OCI-M1 (cell line): ENCODE measurements around the gene NKIRAS1.
"Not testable (repeated sequence)": the region's sequence is repeated elsewhere in the genome, so short reads cannot be mapped to it uniquely, and the experiment has no call there.

ENCODE experiments used
- DNase-seq: peaks from one replicate; lab custom pipeline; 2025; lab: John Stamatoyannopoulos, UW

Gene NKIRAS1

DNA sequence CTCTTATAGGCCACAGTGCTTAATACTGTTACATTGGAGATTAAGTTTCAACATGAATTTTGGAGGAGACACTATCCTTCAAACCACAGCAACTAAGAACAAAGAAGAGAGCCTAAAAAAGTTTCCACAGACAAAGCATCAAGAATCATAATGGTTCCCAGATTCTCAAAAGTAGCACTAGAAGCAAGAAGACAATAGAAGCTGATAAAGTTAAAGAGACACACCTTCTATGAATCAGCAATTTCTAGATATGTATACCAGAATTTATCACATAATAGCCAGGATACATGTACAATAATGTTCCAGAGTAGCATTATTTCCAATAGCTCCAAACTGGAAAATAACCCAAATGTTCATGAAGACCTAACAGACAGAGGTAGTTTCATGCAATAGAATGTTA lies 12.2 kb downstream of the NKIRAS1 start:
- DNase-seq: peak; percentile 56

DNA sequence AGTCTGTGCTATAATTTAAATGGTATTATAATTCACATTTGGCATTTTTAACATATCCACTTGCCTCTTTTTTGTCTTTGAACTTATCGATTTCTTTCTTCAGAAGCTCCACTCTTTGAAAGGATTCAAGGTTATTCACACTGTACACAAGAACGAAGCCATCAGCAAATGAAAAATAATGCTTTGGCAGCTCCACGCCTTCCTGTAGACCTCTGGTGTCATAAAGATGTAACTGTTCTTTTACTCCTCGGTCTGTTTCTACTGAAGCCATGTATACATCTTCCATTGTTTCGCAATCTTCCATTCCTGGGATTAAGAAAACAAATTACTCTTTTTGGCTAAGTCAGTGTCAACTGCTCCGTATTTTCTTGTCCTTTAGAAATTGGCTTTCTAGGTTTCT lies 16.0 kb downstream of the NKIRAS1 start:
- DNase-seq: no peak

- no peak for DNase-seq
Measured at GRCh38 chr3:23895181-23895580, 21.6 kb downstream of the NKIRAS1 start.

- DNase-seq: no peak
Measured at GRCh38 chr3:23894254-23895061, 22.3 kb downstream of the NKIRAS1 start.

DNA sequence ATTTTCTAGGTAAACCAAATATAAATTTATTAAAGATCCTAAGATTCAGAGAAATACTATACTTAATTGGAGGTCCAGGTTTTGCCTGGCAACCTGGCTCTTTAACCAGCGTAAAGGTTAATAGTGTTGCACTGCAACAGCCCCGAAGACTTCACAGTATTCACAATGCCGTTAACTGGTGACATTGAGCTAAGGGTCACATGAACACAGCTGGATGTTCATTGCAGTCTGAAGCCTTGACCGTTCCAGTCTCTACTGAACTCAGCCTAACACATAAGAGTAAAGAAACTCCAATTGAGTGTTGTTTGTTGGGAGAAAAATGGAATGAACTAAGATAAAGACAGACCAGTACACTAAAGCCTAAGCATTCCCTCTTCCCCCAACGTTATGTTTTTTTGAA lies 26.8 kb downstream of the NKIRAS1 start:
- no peak for DNase-seq

GRCh38 chr3:23889386-23889785 lies 27.4 kb downstream of the NKIRAS1 start:
- no peak for DNase-seq

DNA sequence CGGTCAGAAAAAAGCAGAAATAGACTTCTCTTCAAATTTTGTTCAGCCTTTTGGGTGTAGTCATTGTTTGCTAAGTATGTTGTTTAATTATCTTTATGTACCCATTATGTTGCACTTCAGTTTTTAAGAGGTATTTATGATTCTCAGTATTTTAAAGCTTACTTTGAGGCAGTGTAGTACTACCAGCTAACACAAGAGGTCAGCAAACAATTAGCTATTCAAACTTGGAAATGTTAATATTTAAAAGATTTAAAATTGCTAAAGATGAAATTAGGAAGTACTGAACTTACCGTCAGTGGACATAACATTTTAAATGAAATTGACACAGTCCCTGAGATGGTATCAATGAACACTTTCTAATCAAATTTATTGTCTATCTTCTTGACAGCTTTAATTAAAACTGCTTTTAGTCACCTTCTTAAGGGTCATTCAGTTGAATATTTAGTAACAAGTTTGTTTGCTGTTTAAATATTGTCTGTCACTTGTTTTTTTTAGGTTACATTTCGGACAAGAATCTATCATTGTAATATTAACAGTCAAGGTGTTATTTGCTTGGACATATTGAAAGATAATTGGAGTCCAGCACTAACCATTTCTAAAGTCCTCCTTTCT lies 28.1 kb downstream of the NKIRAS1 start:
- peak; percentile 72 for DNase-seq

DNA sequence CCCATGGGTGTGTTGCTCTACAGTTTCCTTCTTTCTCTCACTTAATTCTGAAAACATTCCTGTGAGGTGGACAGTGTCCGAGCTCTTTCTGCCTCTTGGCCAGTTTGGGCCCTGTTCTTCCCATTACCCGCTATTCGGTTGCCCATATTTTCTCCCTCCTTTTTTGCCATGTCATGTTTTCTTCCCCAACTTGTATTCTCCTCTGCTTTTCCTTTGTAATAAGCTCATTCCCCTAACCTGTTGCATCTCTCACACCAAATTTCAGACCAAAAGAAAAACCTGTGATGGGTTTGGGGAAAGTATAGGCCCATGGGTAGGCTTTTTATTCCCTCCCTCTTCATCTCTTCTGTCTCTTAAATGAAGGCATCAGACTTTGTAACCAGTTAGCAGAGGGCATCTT lies 30.5 kb downstream of the NKIRAS1 start:
- no peak for DNase-seq

DNA sequence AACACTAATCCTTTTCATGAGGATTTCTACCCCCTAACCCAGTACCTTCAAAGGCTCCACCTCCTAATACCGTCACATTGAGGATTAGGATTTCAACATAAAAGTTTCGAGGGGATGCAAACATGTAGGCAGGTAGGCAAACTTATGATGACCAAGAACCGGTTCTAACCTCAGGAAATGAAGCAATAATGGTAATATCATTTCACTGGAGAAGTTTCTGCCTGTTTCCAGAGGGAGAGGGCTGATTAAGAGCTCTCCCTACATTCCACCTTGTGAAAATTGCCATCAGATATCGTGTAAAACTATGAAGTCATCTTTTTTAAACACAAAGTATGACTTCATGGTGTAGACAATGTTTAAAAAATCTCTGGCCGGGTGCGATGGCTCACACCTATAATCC lies 31.6 kb downstream of the NKIRAS1 start:
- no peak for DNase-seq

- peak; percentile 21 for DNase-seq
Measured at GRCh38 chr3:23884481-23884880, 32.3 kb downstream of the NKIRAS1 start.

- DNase-seq: no peak
Measured at GRCh38 chr3:23882487-23882918, 34.3 kb downstream of the NKIRAS1 start.

- DNase-seq: not testable (repeated sequence)
Measured at GRCh38 chr3:23881993-23882392, 34.8 kb downstream of the NKIRAS1 start.

DNA sequence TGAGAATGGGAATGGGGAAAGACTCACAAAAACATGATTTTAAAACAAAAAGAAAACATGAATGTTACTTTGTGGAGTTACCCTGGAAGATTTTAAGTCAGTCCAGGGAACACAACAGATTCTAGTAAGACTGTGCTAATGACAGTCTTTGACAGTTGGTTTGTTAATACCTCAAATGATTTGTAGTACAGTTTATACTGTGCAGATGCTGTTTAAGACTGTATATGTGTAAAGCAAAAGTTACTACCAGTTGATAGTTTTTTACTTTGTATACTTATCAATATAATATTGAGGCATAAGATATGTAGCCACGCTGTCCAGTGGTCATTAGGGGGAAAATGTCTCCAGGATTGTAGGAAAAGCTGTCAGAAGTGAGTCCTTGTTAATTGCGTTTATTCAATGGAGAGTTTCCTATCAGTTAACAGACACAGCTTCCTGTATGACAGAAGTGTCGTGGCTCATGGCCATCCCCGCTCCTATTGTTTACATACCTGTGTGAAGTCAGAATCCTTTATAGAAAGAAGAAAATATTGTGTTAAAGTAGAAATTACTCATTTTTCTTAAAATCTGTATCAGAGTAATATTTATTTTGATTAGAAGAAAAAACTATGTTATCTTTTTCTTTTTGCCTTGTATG lies 36.0 kb downstream of the NKIRAS1 start:
- no peak for DNase-seq

- DNase-seq: no peak
Measured at GRCh38 chr3:23879485-23879884, 37.3 kb downstream of the NKIRAS1 start.

DNA sequence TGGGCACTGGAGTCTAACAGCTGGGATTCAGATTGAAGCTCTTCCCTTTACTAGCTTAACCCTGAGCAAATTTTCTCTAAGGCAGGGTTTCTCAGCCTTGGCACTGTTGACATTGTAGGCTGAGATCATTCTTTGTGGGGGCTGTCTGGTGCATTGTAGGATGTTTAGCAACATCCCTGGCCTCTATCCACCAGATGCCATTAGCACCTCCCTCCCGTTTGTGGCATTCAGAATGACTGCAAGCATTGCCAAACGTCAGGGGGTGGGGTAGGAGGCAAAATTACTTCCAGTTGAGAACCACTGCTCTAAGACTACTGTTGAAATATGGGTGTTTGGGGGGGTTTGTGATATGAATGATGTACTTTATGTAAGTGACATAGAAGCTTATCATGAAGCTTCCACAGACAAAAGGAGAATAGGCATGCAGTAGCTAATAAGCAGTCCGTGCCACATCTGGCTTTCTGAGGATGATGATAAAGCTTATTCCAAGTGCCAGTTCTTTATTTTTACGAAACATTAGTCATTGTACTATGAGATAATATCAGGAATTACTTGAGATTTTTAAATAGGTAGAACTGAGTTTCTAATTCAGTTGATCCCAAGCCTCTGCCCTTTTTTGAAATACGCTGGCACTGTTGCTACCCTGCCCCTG lies 39.3 kb downstream of the NKIRAS1 start:
- DNase-seq: no peak

GRCh38 chr3:23876923-23877322 lies 39.9 kb downstream of the NKIRAS1 start:
- DNase-seq: no peak

DNA sequence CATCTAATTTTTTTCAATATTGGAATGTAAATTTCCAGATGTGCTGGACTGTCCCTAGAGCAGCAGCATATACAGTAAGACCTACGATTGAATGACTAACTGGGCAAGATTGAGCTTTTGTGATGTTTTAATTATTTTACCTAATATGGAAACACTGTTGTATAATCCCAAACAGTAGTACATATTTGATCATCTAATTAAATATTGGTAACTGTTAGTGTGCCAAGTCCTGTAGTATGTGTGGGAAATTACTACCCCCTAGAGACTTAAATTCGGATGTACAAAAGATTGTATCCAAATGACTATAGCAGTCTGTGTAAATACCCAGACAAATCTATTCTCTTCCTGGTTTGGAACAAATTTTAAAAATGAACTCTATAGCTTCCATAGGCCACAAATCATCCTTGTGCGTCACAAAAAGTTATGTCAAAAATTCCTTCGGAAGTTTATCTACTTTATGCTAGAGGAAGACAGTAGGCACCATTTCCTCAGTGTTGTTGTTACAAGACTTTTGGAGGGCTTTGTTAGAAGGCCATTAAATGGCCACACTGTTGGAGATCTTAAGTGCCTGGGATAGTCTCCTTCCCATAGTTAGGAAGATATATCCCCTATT lies 41.6 kb downstream of the NKIRAS1 start:
- DNase-seq: no peak

DNA sequence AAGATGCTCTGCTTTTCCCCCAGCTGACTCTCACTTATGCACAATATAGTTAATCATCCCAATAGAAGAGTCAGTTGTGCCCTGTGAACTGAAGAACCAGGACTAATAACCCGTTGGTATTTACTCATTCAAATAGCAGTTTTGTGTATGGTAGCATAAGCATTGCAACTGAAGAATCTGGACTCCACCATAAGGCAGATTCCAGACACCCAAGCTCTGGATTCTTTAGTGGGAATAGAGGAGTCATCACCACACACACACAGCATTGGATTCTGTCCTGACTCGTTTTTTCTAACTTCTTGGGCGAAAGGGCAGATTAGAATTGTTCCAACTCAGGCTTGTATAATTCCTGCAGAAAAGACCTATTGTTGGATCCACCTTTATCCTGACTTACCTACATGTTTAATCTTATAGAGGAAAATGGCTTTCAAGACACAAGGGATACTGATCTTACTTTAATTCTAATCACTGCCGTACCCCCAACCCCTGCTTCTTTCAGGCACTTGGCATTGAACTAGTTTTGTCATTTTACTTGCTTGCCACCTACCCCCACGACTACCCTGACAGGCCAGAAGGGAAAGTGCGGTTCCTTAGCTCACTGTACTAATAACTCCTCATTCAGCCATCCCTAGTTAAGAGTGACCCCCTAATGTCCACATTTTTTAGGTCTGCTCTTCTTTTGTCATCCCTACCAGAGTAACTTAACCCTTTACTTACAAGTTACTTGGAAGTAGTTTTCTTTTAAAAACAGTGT lies 42.3 kb downstream of the NKIRAS1 start:
- no peak for DNase-seq

DNA sequence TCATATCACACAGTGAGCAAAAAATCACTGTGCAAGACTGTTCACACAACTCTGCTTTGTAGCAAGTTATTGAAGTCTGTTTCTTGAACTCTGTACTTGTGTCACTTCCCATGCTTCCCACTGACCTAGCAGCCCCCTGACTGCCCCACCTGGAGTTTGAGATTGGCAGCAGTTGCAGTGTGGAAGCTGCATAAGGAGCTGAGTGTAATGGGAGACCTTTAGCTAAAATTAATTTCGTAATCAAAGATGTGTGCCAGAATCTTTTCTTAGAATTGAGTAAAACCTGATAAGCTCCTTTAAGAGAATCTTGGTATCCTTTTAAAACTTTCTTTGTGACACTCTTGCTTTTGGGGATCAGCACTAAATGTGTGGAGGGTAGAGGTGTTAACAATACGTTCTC lies 42.8 kb downstream of the NKIRAS1 start:
- no peak for DNase-seq

GRCh38 chr3:23872330-23872729 lies 44.5 kb downstream of the NKIRAS1 start:
- DNase-seq: no peak

DNA sequence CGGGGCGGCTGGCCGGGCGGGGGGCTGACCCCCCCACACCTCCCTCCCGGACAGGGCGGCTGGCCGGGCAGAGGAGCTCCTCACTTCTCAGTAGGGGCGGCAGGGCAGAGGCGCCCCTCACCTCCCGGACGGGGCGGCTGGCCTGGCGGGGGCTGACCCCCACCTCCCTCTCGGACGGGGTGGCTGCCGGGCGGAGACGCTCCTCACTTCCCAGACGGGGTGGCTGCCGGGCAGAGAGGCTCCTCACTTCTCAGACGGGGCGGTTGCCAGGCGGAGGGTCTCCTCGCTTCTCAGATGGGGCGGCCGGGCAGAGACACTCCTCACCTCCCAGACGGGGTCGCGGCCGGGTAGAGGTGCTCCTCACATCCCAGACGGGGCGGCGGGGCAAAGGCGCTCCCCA lies 45.4 kb downstream of the NKIRAS1 start:
- DNase-seq: not testable (repeated sequence)

DNA sequence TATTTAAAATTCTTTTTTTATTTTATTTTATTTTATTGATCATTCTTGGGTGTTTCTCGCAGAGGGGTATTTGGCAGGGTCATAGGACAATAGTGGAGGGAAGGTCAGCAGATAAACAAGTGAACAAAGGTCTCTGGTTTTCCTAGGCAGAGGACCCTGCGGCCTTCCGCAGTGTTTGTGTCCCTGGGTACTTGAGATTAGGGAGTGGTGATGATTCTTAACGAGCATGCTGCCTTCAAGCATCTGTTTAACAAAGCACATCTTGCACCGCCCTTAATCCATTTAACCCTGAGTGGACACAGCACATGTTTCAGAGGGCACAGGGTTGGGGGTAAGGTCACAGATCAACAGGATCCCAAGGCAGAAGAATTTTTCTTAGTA lies 46.1 kb downstream of the NKIRAS1 start:
- not testable (repeated sequence) for DNase-seq
